HG03442 (cell line): Measurements from ENCODE around the gene RAB1A.

Experiments
- ATAC-seq: cut with Tn5 transposase; IDR thresholded peaks from one replicate; pipeline ENCODE4 v1.9.1; 2021; ENCODE audit warnings: mild to moderate bottlenecking, moderate library complexity; ENCODE audit not compliant: unreplicated experiment

Gene RAB1A

DNA sequence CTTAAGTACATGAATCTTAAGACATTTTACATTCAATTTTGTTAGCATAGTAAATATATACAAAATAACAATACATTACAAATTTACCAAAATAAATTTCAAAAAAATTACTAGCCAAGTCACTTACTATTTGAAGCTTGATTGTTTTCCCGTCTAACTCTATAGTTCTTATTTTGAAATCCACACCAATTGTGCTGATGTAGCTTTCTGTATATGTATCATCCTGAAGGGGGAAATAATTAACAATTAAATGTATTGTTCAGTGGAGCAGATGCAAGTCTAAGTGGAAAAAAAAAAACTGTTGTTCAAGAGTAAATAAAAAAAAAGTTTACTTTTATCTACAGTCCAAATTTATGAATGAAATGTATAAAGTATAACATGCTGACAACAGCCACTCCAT is 32.1 kb downstream of the RAB1A start:
- ATAC-seq = no peak

DNA sequence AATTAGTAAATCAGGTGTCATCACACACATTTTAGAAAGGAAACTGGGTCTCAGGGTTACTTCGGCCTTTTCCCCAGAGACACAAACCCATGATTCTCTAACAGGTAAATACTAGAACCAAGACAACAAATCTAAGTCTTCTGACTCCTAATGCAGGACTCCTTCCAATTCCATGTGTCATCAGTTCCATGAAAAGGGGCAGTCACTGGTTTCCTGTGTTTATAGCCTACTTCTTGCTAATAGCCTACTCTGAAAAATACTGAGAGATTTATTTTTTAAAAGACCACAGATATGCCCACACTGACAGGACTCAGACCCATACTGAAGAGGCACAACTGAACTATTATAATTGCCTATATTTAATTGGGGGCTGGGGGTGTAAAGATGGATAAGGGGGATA is 33.0 kb downstream of the RAB1A start:
- no peak for ATAC-seq

- ATAC-seq = no peak
Observed at GRCh38 chr2:65093211-65093610, 36.7 kb downstream of the RAB1A start.

DNA sequence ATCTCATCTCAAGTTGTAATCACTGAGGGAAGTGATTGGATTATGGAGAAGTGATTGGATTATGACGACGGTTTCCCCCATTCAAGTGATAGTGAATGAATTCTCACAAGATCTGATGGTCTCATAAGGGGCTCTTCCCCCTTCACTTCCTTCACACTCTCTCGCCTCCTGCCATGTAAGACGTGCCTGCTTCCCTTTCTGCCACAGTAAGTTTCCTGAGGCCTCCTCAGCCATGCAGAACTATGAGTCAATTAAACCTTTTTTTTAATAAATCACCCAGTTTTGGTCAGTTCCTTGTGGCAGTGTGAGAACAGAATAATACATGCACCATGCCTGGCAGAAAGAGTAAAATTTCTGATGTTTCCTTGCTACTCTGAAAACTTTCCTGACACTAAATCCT is 37.1 kb downstream of the RAB1A start:
- no peak for ATAC-seq

DNA sequence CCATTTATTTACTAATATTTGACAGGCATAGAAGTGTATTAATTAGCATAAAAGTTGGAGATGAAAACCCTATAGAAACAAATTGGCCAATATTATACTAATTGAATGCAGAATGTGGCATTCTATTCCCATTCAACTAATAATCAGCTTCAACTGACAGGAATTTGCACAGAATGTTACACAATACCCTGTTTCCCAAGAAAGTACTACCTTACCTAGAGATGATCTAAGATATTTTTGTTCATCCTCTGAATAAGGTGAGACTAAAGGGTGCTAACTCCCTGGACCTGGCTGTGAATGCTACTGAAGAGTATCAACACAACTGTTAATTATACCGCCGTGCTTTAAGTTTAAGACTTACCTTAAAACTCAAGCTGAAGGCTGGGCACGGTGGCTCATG is 44.8 kb downstream of the RAB1A start:
- ATAC-seq = no peak

GRCh38 chr2:65081232-65081685 is 48.6 kb downstream of the RAB1A start:
- ATAC-seq = no peak

- no peak for ATAC-seq
Observed at GRCh38 chr2:65079017-65079416, 50.9 kb downstream of the RAB1A start.

DNA sequence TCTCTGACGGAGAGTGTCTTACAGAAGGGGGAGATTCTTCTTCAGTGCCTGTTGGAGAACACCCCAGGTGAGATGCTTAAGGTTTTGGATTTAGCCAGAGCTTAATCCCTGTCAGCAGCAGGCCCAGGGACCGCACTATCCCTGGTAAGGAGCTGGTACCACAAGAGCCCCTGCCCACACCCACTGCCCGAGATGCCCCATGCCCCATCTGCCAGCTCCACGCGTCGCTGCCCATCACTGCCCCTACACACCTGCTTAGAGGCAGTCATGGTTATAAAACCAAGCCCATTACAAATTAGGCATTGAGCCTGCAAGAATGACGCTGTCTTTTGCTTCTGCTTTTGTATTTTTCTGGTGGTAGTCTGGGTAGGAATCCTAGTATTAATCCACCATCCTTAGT is 52.0 kb downstream of the RAB1A start:
- ATAC-seq = no peak

GRCh38 chr2:65076345-65076710 is 53.6 kb downstream of the RAB1A start:
- ATAC-seq = no peak

DNA sequence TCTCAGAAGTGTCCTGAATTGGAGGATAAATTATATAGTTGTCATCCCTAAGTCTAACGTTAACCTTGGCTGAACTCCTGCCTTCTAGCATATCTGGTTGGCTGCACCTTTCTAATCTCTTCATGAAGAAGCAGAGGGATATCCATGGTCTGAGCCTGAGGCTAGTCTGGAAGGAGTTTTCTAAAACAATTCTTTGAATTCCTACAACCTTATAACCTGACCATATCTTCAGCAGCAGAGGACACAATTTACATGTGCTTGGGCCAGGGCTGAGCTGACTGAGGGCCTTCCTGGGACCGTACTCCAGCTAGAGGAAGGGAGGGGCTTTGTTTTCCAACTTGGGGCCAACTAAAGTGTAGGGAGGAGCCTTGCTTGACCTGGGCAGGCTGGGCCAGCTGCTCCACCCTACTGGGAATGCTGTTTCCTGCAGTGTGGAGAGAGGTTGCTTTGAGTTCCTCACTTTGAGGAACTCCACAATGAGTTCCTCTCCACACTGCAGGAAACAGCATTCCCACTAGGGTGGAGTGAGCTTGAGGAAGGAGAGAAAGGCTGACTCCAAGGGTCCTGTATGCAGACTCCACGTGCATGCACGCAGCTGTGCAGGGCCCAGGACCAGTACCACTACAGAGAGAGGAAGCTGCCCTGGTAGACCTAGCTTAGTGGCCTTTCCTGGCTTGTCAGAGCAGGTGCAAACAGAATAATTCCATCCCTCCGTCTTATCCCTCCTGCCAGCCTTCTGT is 54.1 kb downstream of the RAB1A start:
- ATAC-seq = no peak

- ATAC-seq = no peak
Observed at GRCh38 chr2:65075176-65075575, 54.7 kb downstream of the RAB1A start.

DNA sequence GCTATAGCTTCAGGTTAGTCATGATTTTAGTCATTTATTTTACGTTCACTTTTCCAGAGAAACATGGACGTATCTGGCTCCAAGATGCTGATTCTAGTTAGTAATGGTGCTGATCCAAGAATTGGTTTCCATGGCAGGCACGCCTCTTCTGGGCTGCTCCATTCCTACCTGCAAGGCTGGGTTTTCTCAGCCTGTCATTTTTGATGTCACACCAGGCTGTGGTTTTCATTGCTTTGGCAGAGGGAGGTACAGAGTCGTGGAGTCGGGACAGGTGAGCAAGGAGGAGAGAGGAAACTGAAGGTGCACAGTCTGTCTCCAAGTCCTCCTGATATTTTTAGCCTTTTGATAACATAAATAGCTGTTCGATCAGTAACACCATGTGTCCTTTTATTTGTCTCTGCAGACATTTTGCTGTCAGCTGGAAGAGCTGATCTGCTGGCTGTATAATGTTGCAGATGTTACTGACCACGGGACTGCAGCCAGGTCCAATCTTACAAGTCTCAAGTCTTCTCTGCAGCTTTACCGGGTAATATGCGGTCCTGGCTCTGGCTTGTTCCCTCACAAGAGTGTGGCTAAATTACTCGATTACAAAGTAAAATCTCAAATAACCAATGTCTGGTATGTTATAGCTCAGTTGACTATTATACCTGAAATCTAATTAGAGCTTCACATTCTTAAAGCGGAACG is 55.9 kb downstream of the RAB1A start:
- no peak for ATAC-seq

DNA sequence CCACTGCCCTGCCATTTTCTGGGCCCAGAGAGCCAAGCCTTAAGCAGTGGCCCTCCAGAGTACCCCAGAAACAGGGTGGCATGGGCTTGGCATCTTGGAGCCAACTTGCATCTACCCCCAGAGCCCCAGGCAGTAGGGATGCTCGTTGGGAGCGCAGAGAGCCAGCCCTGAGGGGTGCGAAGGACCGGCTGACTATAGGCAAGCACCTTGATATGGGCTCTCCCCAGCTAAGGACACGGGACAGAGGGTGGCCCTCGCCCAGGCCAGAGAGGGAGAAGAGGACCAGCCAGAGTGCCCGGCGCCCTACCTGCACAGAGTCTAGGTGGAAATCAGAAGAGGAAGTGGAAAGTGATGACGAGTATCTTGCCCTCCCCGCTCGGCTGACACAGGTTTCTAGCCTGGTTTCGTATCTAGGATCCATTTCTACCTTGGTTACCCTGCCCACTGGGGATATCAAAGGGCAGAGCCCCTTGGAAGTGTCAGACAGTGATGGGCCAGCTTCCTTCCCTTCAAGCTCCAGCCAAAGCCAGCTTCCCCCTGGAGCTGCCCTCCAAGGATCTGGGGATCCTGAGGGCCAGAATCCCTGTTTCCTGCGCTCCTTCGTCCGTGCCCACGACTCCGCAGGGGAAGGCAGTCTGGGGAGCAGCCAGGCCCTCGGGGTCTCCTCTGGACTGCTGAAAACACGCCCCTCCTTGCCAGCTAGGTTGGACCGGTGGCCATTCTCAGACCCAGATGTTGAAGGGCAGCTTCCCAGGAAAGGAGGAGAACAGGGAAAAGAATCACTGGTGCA is 57.5 kb downstream of the RAB1A start:
- ATAC-seq = peak; percentile 73

DNA sequence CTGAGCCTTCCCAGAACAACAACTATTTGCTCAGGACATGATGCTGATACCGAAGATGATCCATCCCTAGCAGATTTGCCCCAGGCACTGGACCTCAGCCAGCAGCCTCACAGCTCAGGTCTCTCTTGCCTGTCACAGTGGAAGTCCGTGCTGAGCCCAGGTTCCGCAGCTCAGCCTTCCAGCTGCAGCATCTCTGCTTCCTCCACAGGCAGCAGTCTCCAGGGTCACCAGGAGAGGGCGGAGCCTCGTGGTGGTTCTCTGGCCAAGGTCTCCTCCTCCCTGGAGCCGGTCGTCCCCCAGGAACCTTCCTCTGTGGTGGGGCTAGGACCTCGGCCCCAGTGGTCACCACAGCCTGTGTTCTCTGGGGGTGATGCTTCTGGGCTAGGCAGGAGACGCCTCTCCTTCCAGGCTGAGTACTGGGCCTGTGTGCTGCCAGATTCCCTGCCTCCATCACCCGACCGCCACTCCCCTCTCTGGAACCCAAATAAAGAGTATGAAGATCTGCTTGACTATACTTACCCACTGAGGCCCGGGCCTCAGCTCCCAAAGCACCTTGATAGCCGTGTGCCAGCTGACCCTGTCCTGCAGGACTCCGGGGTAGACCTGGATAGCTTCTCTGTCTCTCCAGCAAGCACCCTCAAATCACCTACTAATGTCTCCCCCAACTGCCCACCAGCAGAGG is 58.3 kb downstream of the RAB1A start:
- no peak for ATAC-seq

DNA sequence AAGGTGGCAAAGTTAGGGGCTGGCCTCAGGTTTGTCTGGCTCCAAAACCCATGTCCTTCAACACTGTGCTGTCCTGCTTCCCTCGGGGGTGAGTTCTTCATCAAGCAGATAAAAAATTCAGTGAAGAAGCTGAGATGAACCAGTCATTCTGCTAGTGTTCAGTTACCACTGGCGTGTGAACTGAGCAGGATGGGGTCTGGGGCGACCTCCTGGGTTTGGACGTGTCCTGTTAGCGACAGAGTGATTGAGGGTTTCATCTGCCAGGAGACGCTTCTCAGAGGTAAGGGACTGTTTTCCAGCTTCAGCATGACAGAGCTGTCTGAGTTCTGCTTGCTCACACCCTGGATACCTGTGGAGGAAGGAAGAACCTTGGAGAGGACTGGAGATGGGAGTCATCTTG is 59.0 kb downstream of the RAB1A start:
- no peak for ATAC-seq

DNA sequence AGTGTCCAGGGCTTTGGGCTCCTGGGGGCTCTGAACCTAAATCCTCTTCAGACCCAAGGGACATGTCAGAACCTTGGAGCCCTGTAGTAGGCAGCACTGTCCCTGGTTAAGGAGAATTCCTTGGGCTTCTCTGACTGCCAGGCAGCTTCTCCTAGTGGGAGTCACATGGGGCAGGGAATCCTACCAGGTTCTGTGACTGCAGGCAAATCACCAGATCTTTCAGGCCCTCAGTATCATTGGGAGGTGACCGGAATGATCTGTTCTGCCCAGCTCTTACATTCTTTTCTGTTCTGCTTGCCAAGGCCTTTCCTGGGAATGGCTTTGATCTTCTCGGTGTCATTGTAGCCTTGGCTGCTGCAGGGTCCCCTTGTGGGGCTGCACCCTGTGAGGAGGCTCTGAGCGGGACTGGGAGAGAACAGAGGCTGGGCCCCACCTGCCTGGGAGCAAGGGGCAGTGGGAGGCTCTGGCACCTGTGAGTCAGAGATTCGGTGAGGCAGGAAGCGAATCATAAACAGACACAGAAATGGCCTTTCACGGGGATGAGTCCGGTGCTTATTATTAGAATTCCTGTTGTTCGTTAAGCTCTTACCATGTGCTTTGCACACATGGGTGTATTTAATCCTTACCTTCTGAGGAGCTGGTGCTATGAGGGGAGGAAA is 59.6 kb downstream of the RAB1A start:
- no peak for ATAC-seq

GRCh38 chr2:65069439-65069824 is 60.5 kb downstream of the RAB1A start:
- no peak for ATAC-seq

DNA sequence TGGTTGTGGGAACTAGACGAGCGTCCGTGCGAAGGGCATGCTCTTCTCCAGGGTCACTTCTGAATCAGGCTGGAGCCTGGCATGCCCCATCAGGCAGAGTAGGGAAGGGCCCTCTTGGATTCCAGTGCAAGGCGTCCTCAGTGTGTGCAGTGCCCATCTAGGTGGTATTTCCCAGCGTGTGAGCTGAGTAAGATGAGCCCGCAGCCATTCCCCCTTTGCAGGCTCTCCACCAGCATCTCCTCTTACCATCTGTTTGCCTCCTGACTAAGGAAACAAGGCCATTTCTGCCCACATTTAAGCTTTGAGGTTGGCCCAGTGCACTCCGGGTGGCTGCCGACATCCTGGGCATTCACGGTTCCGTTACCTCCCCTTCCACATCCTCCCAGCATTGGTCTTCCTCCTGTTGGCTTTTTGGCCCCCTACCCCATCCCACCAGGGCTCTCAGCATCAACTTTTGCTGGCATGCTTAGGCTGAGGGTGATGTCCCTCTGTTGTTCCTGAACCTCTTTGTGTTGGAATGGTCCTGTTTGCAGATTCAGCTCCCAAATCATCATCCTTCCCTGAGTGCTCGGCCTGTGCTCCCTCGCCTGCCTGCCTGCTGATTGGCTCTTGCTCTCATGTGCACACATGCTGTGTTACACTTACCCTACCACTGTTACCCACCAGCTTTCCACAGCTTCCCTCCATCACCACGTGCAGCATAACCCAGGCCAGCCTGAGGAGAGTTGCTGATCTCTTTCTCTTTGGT is 61.9 kb downstream of the RAB1A start:
- ATAC-seq = no peak

GRCh38 chr2:65064728-65065552 is 65.0 kb downstream of the RAB1A start:
- ATAC-seq = peak; percentile 75
